HepG2 (cell line): Measurements from ENCODE around the gene PNKP. TPM values are rescaled to one million over a fixed set of nuclear protein-coding genes. Genes with fewer than 3 reads are reported as not detected.

Source experiments
- ARID4A ChIP-seq: sonication (generic); formaldehyde crosslinking; IDR thresholded peaks from 2 replicates; pipeline ENCODE4 v1.5.0; 2020; ENCODE audit warnings: mild to moderate bottlenecking, missing genetic modification reagents, borderline replicate concordance
- HOMEZ ChIP-seq: IDR thresholded peaks from 2 replicates; pipeline ENCODE4 v1.6.1; 2016; ENCODE audit warnings: low read depth
- MTERF4 ChIP-seq: sonication (generic); formaldehyde crosslinking; IDR thresholded peaks from 2 replicates; pipeline ENCODE4 v1.8.0; 2023; ENCODE audit warnings: mild to moderate bottlenecking, missing genetic modification reagents
- PHF21A ChIP-seq: sonication (generic); formaldehyde crosslinking; IDR thresholded peaks from 2 replicates; pipeline ENCODE4 v1.5.0; 2020; ENCODE audit warnings: mild to moderate bottlenecking, missing genetic modification reagents
- SP4 ChIP-seq: sonication (generic); formaldehyde crosslinking; IDR thresholded peaks from 2 replicates; pipeline ENCODE4 v1.8.1; 2023; ENCODE audit warnings: mild to moderate bottlenecking, missing genetic modification reagents
- ZNF501 ChIP-seq: sonication (generic); formaldehyde crosslinking; IDR thresholded peaks from 2 replicates; pipeline ENCODE4 v1.5.1; 2020; ENCODE audit warnings: mild to moderate bottlenecking, moderate library complexity, missing genetic modification reagents
- ZNF556 ChIP-seq: sonication (generic); formaldehyde crosslinking; IDR thresholded peaks from 2 replicates; pipeline ENCODE4 v1.4.0; 2020; ENCODE audit warnings: mild to moderate bottlenecking, missing genetic modification reagents, borderline replicate concordance
- ZNF563 ChIP-seq: sonication (generic); formaldehyde crosslinking; IDR thresholded peaks from 2 replicates; pipeline ENCODE4 v1.8.0; 2022; ENCODE audit warnings: mild to moderate bottlenecking, moderate library complexity, missing genetic modification reagents
- ZNF574 ChIP-seq: sonication (generic); formaldehyde crosslinking; IDR thresholded peaks from 2 replicates; pipeline ENCODE4 v1.4.0; 2020; ENCODE audit warnings: missing genetic modification reagents
- ZNF800 ChIP-seq: sonication (generic); formaldehyde crosslinking; IDR thresholded peaks from 2 replicates; pipeline ENCODE4 v1.4.0; 2020; ENCODE audit warnings: missing genetic modification reagents
- ZNF891 ChIP-seq: sonication (generic); formaldehyde crosslinking; IDR thresholded peaks from 2 replicates; pipeline ENCODE4 v1.5.0; 2020; ENCODE audit warnings: mild to moderate bottlenecking, missing genetic modification reagents
- ZXDC ChIP-seq: sonication (generic); formaldehyde crosslinking; IDR thresholded peaks from 2 replicates; pipeline ENCODE4 v1.5.0; 2020; ENCODE audit warnings: mild to moderate bottlenecking, missing genetic modification reagents
- polyA plus RNA-seq, 8 experiments: library from polyadenylated mRNA; depleted of rRNA in 3 of 8; stranded (reverse) in 7 of 8; unstranded in 1 of 8; fragments of >200 nt; fragmentation: Illumina TruSeq in 4 of 8; extraction: Trizol in 4 of 8; gene quantifications; 2 replicates each; pipeline versions ENCODE4 v1.2.1 to v1.2.3, GENCODE V29; 2011 to 2016; ENCODE audit warnings: low read depth in 4 of 8, missing spikeins in 1 of 8, mixed read lengths in 1 of 8; ENCODE audit not compliant: insufficient read depth in 1 of 8
- total RNA-seq, 5 experiments: library from RNA; depleted of rRNA; stranded (reverse); fragments of >200 nt; fragmentation: Illumina TruSeq; extraction: Trizol; gene quantifications; 2 replicates each; pipeline ENCODE4 v1.2.3, GENCODE V29; 2016; ENCODE audit warnings: low read depth in 1 of 5

Gene PNKP
- total and polyA plus RNA-seq, 2 of the 13 experiments (the other 11 are each of a cell fraction or from before 2014, with no cell fraction given): 12.7 to 27.1 TPM

- TF ChIP-seq ZNF574 (CRISPR knock-in tag) (no peak), PHF21A (CRISPR knock-in tag) (peak; percentile 52), ARID4A (CRISPR knock-in tag) (peak; percentile 59), ZNF501 (no peak; the same call in 1 of the 2 replicates), ZNF800 (CRISPR knock-in tag) (no peak), HOMEZ (CRISPR knock-in tag) (0 out of 2 replicates have a peak, but pooled peaks have one; percentile 2), ZNF891 (no peak), SP4 (CRISPR knock-in tag) (0 out of 2 replicates have a peak, but pooled peaks have one; percentile 3), MTERF4 (CRISPR knock-in tag) (0 out of 2 replicates have a peak, but pooled peaks have one; percentile 21), ZNF563 (CRISPR knock-in tag) (no peak), ZXDC (peak; percentile 85), ZNF556 (CRISPR knock-in tag) (no peak)
These were observed 10.7 kb upstream of the PNKP start (continued) for GRCh38 chr19:49877879-49878743.
